ENCODE results near the gene RNU6-1.

The RNU6-1 gene

GRCh38 chr15:67839929-67840748 lies at the start of gene RNU6-1:
Gene RNU6-1 (minus strand): TSS chr15:67840045.
- ChIA-PET POLR2A (interaction anchor here (0.6 to 1.5 kb wide), 3 partner anchors 15 to 389 kb away, joined by 3 to 4 read pairs (median 4); partner anchors contain the start of gene CLN6), CTCF (interaction anchor here (0.5 to 0.7 kb wide), 4 partner anchors 307 to 894 kb away, joined by 3 read pairs; no protein-coding TSS in a partner anchor)
- Histone ChIP-seq H3K4me3 (ENCODE audit: low read depth, low read length) (peak within 1 kb of the TSS; percentile 93), H3K9me3 (ENCODE audit: control insufficient read depth, insufficient read depth, low read depth, low read length) (no peaks in the 10 kb centered on the region), H3K4me1 (ENCODE audit: control insufficient read depth, insufficient read depth, low read length) (no peaks in the 10 kb centered on the region), H3K36me3 (ENCODE audit: control insufficient read depth in 2 of 2, insufficient read depth in 1 of 2, low read length in 2 of 2) (no peaks in the 10 kb centered on the region), H3K27ac (ENCODE audit: extremely low read depth, low read depth, low read length) (peak within 1 kb of the TSS; percentile 91)
- TF ChIP-seq IKZF3 (tag by site-specific recombination; IDR thresholded peaks at IDR 0.05) (no peak), KLF10 (tag by site-specific recombination; IDR thresholded peaks at IDR 0.05) (0 out of 2 replicates have a peak, but pooled peaks have one; percentile 56), ZEB2 (tag by site-specific recombination; IDR thresholded peaks at IDR 0.05) (peak; percentile 72), ZNF112 (tag by site-specific recombination; IDR thresholded peaks at IDR 0.05) (no peak), ZNF292 (tag by site-specific recombination; IDR thresholded peaks at IDR 0.05; ENCODE audit: borderline replicate concordance, low read depth) (no peak), ZNF398 (tag by site-specific recombination; IDR thresholded peaks at IDR 0.05) (peak; percentile 68), WT1 (tag by site-specific recombination; IDR thresholded peaks at IDR 0.05) (peak; percentile 36; the same call in 1 of the 2 replicates), ZNF341 (tag by site-specific recombination; IDR thresholded peaks at IDR 0.05; ENCODE audit: low read depth) (peak; percentile 85), TSHZ1 (tag by site-specific recombination; IDR thresholded peaks at IDR 0.05; ENCODE audit: borderline replicate concordance) (no peak), ZNF223 (tag by site-specific recombination; IDR thresholded peaks at IDR 0.05) (no peak), ZBTB21 (tag by site-specific recombination; IDR thresholded peaks at IDR 0.05) (peak; percentile 64; the same call in 1 of the 2 replicates), ZNF677 (tag by site-specific recombination; IDR thresholded peaks at IDR 0.05) (no peak), ZNF211 (tag by site-specific recombination; IDR thresholded peaks at IDR 0.05; ENCODE audit: low read depth) (no peak), ZNF133 (tag by site-specific recombination; IDR thresholded peaks at IDR 0.05) (no peak), ZNF623 (tag by site-specific recombination; IDR thresholded peaks at IDR 0.05) (peak; percentile 10; the same call in 1 of the 2 replicates), KLF8 (tag by site-specific recombination; IDR thresholded peaks at IDR 0.05) (peak; percentile 31; the same call in 1 of the 2 replicates), BCL11A (tag by site-specific recombination; IDR thresholded peaks at IDR 0.05; ENCODE audit: low read depth) (peak; percentile 30; the same call in 1 of the 2 replicates), ZNF510 (tag by site-specific recombination; IDR thresholded peaks at IDR 0.05; ENCODE audit: insufficient replicate concordance) (no peak)
- TF ChIP-seq, protein P1, sequence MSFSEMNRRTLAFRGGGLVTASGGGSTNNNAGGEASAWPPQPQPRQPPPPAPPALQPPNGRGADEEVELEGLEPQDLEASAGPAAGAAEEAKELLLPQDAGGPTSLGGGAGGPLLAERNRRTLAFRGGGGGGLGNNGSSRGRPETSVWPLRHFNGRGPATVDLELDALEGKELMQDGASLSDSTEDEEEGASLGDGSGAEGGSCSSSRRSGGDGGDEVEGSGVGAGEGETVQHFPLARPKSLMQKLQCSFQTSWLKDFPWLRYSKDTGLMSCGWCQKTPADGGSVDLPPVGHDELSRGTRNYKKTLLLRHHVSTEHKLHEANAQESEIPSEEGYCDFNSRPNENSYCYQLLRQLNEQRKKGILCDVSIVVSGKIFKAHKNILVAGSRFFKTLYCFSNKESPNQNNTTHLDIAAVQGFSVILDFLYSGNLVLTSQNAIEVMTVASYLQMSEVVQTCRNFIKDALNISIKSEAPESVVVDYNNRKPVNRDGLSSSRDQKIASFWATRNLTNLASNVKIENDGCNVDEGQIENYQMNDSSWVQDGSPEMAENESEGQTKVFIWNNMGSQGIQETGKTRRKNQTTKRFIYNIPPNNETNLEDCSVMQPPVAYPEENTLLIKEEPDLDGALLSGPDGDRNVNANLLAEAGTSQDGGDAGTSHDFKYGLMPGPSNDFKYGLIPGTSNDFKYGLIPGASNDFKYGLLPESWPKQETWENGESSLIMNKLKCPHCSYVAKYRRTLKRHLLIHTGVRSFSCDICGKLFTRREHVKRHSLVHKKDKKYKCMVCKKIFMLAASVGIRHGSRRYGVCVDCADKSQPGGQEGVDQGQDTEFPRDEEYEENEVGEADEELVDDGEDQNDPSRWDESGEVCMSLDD (tag by site-specific recombination; IDR thresholded peaks at IDR 0.05) = peak; percentile 97; the same call in 1 of the 2 replicates
- TF ChIP-seq, protein P2, sequence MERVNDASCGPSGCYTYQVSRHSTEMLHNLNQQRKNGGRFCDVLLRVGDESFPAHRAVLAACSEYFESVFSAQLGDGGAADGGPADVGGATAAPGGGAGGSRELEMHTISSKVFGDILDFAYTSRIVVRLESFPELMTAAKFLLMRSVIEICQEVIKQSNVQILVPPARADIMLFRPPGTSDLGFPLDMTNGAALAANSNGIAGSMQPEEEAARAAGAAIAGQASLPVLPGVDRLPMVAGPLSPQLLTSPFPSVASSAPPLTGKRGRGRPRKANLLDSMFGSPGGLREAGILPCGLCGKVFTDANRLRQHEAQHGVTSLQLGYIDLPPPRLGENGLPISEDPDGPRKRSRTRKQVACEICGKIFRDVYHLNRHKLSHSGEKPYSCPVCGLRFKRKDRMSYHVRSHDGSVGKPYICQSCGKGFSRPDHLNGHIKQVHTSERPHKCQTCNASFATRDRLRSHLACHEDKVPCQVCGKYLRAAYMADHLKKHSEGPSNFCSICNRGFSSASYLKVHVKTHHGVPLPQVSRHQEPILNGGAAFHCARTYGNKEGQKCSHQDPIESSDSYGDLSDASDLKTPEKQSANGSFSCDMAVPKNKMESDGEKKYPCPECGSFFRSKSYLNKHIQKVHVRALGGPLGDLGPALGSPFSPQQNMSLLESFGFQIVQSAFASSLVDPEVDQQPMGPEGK (tag by site-specific recombination; IDR thresholded peaks at IDR 0.05) = peak; percentile 95

All from HEK293 (cell line).